GM10248 (cell line): ENCODE results near the gene ZMIZ1.

Experiments
- CTCF ChIA-PET: fragments of 300-600 bp; sonication (Branson Sonifier 250); formaldehyde crosslinking; extraction: SDS; loops from one replicate; lab custom pipeline; 2021; ENCODE audit warnings: antibody characterized with exemption; lab: Yijun Ruan, JAX
- POLR2A ChIA-PET: fragments of 350-650 bp; sonication (Branson Sonifier 250); formaldehyde crosslinking; extraction: SDS; loops from one replicate; lab custom pipeline; 2020; ENCODE audit warnings: antibody characterized with exemption; lab: Yijun Ruan, JAX
- DNase-seq: peaks from one replicate; pipeline ENCODE4 v3.0.0; 2012; ENCODE audit errors: extremely low spot score
- CTCF ChIP-seq: IDR thresholded peaks from 2 replicates; pipeline ENCODE4 v1.5.1; 2012; ENCODE audit warnings: mild to moderate bottlenecking, low read depth; ENCODE audit errors: extremely low read depth, missing control alignments, control extremely low read depth

Gene ZMIZ1

GRCh38 chr10:79184145-79184625, 115.4 kb downstream of the ZMIZ1 start:
- no peak for TF ChIP-seq CTCF
- no peak for DNase-seq
- CTCF ChIA-PET: interaction anchor here (1.7 to 3.0 kb wide), 2 partner anchors 11 to 13 kb away, joined by 6 to 19 read pairs; no protein-coding TSS in a partner anchor
- POLR2A ChIA-PET: no interaction called here

- no peak for DNase-seq
Measured at GRCh38 chr10:79184657-79185056, 115.9 kb downstream of the ZMIZ1 start.

GRCh38 chr10:79185067-79185774, 116.5 kb downstream of the ZMIZ1 start:
- no peak for TF ChIP-seq CTCF
- CTCF ChIA-PET: interaction anchor here (3.0 kb wide), 1 partner anchor 10 kb away, joined by 19 read pairs; no protein-coding TSS in a partner anchor
- POLR2A ChIA-PET: no interaction called here
- DNase-seq: no peak

More at GRCh38 chr10:79184657-79185056, 115.9 kb downstream of the ZMIZ1 start:
- ChIA-PET CTCF (interaction anchor here (1.7 to 3.0 kb wide), 2 partner anchors 11 to 14 kb away, joined by 6 to 19 read pairs; no protein-coding TSS in a partner anchor), POLR2A (no interaction called here)
- TF ChIP-seq CTCF: no peak

- no peak for DNase-seq
- POLR2A ChIA-PET: no interaction called here
- CTCF ChIA-PET: interaction anchor here (2.9 to 3.0 kb wide), 2 partner anchors 10 kb away, joined by 16 to 19 read pairs; no protein-coding TSS in a partner anchor
- no peak for TF ChIP-seq CTCF
Measured at GRCh38 chr10:79185796-79186374, 117.1 kb downstream of the ZMIZ1 start.

- ChIA-PET CTCF (interaction anchor here (1.1 to 2.9 kb wide), 2 partner anchors 9 to 16 kb away, joined by 4 to 16 read pairs; no protein-coding TSS in a partner anchor), POLR2A (no interaction called here)
- no peak for TF ChIP-seq CTCF
- no peak for DNase-seq
Measured at GRCh38 chr10:79186486-79187120, 117.8 kb downstream of the ZMIZ1 start.

GRCh38 chr10:79187121-79187940, 118.6 kb downstream of the ZMIZ1 start:
- ChIA-PET POLR2A (no interaction called here), CTCF (interaction anchor here (1.1 to 4.0 kb wide), 4 partner anchors 8 to 17 kb away, joined by 4 to 16 read pairs (median 12); no protein-coding TSS in a partner anchor)
- no peak for TF ChIP-seq CTCF
- no peak for DNase-seq
